Stimulated activated CD8-positive, alpha-beta memory T cell treated with anti-CD3 and anti-CD28 coated beads, Interleukin-4, amount 100 ng/mL, for 1 hour (primary cell): ENCODE measurements around the gene GRID1.

ENCODE experiments used
- DNase-seq, 2 donors: peaks; one replicate each; pipeline ENCODE4 v3.0.0-alpha.2; 2020; ENCODE audit warnings: low read depth in 2 of 2, low spot score in 1 of 2

GRID1 gene

GRCh38 chr10:86294346-86295265 is 72.0 kb downstream of the GRID1 start:
- no peak for DNase-seq

GRCh38 chr10:86293396-86293791 is 73.2 kb downstream of the GRID1 start:
- no peak for DNase-seq

DNA sequence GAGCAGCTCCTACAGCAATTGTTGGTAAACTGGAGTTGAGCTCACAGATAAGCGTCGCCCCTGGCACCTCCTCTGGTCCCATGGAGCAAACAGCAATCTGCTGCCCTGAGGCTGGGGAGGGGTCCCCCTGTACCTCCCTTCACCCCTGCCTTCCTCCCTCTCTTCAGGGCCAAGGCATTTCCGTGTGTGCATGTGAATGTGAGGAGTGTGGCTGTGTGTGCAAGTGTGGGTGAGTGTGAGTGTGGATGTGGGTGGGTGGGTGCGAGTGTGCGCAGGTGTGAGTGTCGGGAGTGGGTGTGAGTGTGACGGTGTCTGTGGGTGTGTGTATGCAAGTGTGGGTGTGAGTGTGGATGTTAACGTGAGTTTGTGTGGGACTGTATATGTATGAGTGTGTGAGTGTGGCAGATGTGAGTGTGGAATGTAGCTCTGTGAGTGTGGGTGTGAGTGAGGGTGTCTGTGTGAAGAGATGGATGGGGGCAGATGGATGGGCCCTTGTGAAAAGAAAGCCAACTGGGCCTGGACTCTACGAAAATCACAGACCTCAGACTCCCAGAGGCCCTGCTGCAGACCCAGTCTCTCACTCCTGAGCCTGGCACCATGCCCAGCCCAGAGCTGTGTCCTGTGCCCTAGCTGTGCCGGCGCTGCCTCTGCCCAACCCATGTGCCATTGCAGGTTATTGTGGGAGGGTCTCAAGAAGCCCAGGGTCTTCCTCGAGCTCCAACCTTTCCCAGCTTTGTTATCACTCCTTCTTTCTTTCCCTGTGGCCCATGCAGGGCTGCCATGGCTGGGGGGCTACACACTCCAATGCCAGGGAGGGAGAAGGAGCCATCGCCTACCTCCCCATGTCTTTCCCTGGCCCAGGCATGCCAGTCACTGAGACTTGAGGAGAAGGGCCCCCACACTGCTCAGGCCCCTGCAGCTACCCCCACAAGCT is 73.9 kb downstream of the GRID1 start:
- DNase-seq: no peak

- DNase-seq: no peak
These were observed 74.8 kb downstream of the GRID1 start for GRCh38 chr10:86291616-86292340.

- DNase-seq: no peak
These were observed 75.5 kb downstream of the GRID1 start for GRCh38 chr10:86290933-86291615.

- DNase-seq: no peak
These were observed 77.1 kb downstream of the GRID1 start for GRCh38 chr10:86289577-86289868.

DNA sequence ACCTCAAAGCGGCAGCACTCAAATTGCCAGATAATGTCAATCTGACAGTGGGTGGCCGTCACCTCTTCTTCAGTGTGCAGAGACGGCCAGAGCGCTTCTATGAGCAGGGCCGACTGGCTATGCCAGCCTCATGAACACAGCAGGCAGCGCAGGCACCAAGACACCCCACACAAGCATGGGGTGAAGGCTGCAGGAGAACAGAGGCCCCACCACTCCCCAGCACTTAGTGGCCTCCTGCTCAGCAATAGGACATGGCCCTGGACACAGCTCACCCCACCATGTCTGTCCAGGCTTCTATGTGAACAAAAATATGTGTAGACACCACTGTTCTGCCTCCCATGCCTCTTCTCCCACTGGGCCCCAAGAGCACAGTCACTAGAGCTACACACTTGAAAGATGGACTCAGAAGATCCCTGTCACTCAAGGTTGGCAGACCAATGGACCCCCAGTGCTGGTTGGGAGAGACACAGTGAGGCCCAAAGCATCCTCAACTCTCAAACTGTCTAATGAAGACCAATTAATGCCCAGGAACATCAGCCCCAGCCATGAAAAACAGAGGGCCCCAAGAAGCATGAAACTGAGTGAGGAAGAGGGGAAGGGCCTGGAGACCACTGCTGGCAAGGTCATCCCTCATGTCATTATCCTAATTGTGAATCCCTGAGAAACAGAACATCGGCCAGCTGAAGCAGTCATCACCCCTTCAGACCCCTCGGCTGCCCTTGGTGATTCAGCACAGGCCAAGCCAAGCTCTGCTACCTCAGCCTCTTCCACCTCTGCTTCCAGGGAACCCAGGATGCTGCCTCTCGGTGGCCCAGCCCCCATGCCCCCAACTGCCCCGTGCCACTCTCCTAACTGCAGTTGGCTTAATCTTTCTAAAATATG is 77.7 kb downstream of the GRID1 start:
- DNase-seq: no peak

DNA sequence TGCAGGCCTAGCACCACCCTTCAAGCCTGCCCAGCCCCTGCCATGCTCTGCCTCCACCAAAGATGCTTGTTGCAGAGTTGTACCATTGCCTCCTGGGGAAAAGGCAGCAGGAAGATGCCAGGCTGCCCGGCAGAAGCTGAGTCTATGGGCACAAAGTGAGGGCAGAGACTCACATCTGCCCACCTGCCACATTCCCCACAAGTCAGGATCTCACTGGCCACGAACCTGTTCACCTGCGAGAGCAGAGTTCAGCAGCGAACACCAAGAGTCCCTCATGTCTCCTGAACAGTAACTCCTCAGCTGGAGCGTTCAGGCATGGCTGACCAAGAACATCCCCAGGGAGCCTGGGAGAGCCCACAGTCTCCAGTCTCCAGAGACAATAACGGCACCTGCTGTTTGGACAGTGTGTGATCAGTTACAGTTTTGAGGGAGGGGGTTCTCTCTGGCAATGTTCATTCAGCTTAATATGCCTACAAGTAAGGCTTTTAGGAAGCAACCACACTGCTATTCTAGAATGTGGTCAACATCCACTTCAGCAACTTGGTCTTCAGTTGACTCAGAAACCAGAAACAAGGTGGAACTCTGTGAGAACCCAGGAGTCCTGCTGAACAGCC is 78.5 kb downstream of the GRID1 start:
- no peak for DNase-seq

GRCh38 chr10:86287110-86287793 is 79.3 kb downstream of the GRID1 start:
- DNase-seq: no peak

- no peak for DNase-seq
These were observed 80.1 kb downstream of the GRID1 start for GRCh38 chr10:86286236-86287109.

GRCh38 chr10:86285136-86285790 is 81.3 kb downstream of the GRID1 start:
- no peak for DNase-seq

GRCh38 chr10:86284355-86285105 is 82.1 kb downstream of the GRID1 start:
- no peak for DNase-seq

DNA sequence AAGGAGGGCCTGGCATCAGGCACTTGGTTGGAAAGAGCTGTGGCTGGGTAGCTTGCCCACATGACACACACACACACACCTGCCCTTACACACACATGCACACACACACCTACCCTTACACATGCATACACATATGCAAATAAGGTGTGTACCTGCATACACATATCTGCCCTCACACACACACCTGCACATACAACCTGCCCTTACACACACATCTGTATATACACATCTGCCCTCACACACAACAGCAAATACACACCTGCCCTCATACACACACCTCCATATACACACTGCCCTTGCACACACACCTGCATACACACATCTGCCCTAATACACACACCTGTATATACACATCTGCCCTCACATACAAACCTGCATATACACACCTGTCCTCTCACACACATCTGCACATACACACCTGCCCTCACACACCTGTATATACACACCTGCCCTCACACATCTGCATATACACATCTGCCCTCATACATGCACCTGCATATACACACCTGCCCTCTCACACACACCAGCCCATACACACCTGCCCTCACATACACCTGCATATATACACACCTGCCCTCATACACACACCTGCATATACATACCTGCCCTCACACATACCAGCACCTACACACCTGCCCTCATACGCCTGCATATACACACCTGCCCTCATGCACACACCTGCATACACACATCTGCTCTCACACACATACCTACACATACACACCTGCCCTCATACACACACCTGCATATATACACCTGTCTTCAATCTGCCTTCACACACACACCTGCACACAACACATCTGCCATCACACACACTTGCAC is 82.9 kb downstream of the GRID1 start:
- no peak for DNase-seq

- DNase-seq: no peak
These were observed 83.7 kb downstream of the GRID1 start for GRCh38 chr10:86282664-86283465.

DNA sequence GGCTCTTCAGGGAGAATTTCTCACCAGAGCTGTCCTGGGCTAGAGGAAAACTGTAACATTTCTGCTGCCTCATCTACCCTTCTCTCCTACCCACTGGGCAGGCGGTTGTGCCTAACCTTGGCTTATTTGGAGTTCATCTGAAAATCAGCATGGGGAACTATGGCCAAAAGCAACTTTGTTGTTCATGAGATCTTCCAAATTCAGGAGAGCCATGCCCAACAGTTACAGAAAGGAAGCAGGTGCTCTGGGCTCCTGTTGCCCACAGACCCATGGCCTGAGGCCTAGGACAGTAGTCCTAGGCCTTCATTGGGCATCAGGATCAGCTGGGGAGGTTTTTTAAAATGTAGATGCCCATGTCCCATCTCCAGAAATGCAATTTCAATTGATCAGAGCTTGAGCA is 85.2 kb downstream of the GRID1 start:
- no peak for DNase-seq
